ENCODE data around the gene CD99L2. TPM values are rescaled to one million over a fixed set of nuclear protein-coding genes. Genes with fewer than 3 reads are reported as not detected.

CD99L2 gene
- total RNA-seq, 2 experiments from 2014 or later, result 14.1 to 14.6 TPM

GRCh38 chrX:150790021-150790420 lies 108.4 kb downstream of the CD99L2 start:
- H3K27me3 Mint-ChIP-seq, result no peaks in the 10 kb centered on the region
- H3K27ac Mint-ChIP-seq, result no peak overlapping the region
- DNase-seq, result no peak
- H3K4me1 Mint-ChIP-seq, result peaks cover 5% of the 10 kb centered on the region
- POLR2A ChIA-PET, result no interaction called here
- H3K9me3 Mint-ChIP-seq, result no peaks in the 10 kb centered on the region
- H3K4me3 Mint-ChIP-seq, result no peak overlapping the region
- CTCF ChIA-PET, result no interaction called here
- peaks cover 21% of the 10 kb centered on the region for H3K36me3 Mint-ChIP-seq (ENCODE audit: low read depth)

DNA sequence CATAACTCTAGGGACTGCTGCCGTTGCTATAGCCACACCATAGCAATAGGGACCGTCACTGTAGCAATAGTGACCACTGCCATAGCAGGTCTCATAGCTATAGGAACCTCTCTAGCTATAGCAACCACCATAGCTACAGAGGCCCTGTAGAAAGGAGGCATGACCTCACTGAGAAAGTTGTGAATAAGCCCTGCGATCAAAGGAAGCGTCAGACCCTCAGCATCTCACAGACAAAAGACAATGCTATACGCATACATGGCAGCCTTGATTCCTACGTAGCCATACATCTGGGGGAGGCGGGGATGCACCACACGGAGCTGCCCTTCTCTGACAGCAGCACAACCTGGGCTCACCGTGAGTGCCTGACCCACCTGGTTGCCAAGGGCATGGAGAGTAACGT lies 116.8 kb downstream of the CD99L2 start:
- ChIA-PET POLR2A (no interaction called here), CTCF (interaction anchor here (1.0 kb wide), 1 partner anchor 9 kb away, joined by 3 read pairs; no protein-coding TSS in a partner anchor)
- H3K27ac Mint-ChIP-seq, result no peak overlapping the region
- H3K4me1 Mint-ChIP-seq, result no peaks in the 10 kb centered on the region
- H3K36me3 Mint-ChIP-seq (ENCODE audit: low read depth), result peaks cover 1% of the 10 kb centered on the region
- no peaks in the 10 kb centered on the region for H3K27me3 Mint-ChIP-seq
- no peak for DNase-seq
- H3K9me3 Mint-ChIP-seq, result no peaks in the 10 kb centered on the region
- no peak overlapping the region for H3K4me3 Mint-ChIP-seq

DNA sequence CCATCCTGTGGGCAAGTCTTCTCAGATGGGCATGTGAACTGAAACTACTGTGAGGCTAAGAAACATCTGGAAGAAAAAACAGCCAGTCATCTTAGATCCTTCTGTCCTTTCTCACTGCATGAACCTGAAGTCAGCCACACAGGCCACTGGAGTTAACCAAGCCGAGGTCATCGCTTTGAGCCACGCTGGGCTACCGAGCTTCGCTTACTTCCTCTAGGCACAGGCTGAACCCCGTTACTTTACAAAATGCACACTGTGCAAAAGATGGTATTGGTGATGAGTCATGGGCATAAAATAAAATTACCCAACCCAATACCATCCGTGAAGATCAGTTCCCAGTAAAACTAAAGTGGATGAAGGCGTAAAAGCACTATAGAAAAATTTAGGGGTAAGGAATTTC lies 119.1 kb downstream of the CD99L2 start:
- Mint-ChIP-seq H3K9me3 (no peaks in the 10 kb centered on the region), H3K4me1 (no peaks in the 10 kb centered on the region), H3K27ac (no peak overlapping the region), H3K27me3 (no peaks in the 10 kb centered on the region), H3K4me3 (no peak overlapping the region), H3K36me3 (ENCODE audit: low read depth) (no peaks in the 10 kb centered on the region)
- POLR2A ChIA-PET, result no interaction called here
- CTCF ChIA-PET, result no interaction called here
- DNase-seq, result no peak

DNA sequence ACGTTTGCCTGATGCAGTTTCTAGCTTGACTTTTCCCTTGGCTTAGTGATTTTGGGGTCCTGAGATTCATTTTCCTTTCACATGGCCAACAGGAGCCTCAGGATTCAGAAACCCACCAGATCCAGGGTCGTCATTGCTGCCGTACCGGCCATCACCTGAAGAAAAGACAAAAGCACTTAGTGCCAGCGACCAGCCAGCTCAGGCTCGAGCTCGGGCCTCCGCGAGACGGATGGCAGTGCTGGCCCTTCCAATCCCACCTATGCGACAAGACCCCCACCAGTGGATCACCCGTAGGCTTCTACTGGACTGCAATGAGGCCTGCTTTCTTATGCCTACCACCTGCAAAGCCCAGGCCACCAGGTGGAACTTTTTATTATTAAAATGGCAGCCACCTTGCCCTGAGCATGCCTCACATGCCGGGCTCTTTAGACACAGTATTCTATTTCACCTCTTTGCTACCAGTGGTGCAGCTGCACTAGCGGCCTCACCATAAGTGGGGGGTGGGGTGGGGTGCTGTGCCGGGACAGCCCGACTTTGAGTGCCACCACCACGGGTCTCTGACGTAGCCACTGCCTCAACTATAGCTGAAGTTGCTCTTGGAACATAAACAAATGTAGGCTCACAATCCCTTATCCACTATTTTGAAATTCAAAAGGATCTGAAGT lies 121.0 kb downstream of the CD99L2 start:
- no peak for DNase-seq
- H3K36me3 Mint-ChIP-seq (ENCODE audit: low read depth), result no peaks in the 10 kb centered on the region
- no peaks in the 10 kb centered on the region for H3K9me3 Mint-ChIP-seq
- H3K27me3 Mint-ChIP-seq, result no peaks in the 10 kb centered on the region
- H3K4me3 Mint-ChIP-seq, result no peak overlapping the region
- ChIA-PET CTCF (no interaction called here), POLR2A (no interaction called here)
- no peaks in the 10 kb centered on the region for H3K4me1 Mint-ChIP-seq
- no peak overlapping the region for H3K27ac Mint-ChIP-seq

- H3K4me1 Mint-ChIP-seq, result no peaks in the 10 kb centered on the region
- H3K9me3 Mint-ChIP-seq, result no peaks in the 10 kb centered on the region
- H3K4me3 Mint-ChIP-seq, result no peak overlapping the region
- ChIA-PET CTCF (interaction anchor here (0.5 to 1.0 kb wide), 2 partner anchors 190 to 304 kb away, joined by 3 to 4 read pairs; no protein-coding TSS in a partner anchor), POLR2A (no interaction called here)
- DNase-seq, result no peak
- H3K36me3 Mint-ChIP-seq (ENCODE audit: low read depth), result no peaks in the 10 kb centered on the region
- no peaks in the 10 kb centered on the region for H3K27me3 Mint-ChIP-seq
- H3K27ac Mint-ChIP-seq, result no peak overlapping the region
These were observed 122.7 kb downstream of the CD99L2 start for GRCh38 chrX:150775569-150776350.

GRCh38 chrX:150774798-150775568 lies 123.5 kb downstream of the CD99L2 start:
- ChIA-PET POLR2A (no interaction called here), CTCF (no interaction called here)
- H3K4me1 Mint-ChIP-seq, result no peaks in the 10 kb centered on the region
- DNase-seq, result no peak
- H3K9me3 Mint-ChIP-seq, result no peaks in the 10 kb centered on the region
- H3K4me3 Mint-ChIP-seq, result no peak overlapping the region
- H3K27ac Mint-ChIP-seq, result no peak overlapping the region
- H3K36me3 Mint-ChIP-seq (ENCODE audit: low read depth), result no peaks in the 10 kb centered on the region
- H3K27me3 Mint-ChIP-seq, result no peaks in the 10 kb centered on the region

- H3K9me3 Mint-ChIP-seq, result no peaks in the 10 kb centered on the region
- H3K4me1 Mint-ChIP-seq, result no peaks in the 10 kb centered on the region
- no peak overlapping the region for H3K4me3 Mint-ChIP-seq
- no peaks in the 10 kb centered on the region for H3K36me3 Mint-ChIP-seq (ENCODE audit: low read depth)
- H3K27me3 Mint-ChIP-seq, result no peaks in the 10 kb centered on the region
- H3K27ac Mint-ChIP-seq, result no peak overlapping the region
- CTCF ChIA-PET, result no interaction called here
- POLR2A ChIA-PET, result no interaction called here
- no peak for DNase-seq
These were observed 124.8 kb downstream of the CD99L2 start for GRCh38 chrX:150773634-150774033.

DNA sequence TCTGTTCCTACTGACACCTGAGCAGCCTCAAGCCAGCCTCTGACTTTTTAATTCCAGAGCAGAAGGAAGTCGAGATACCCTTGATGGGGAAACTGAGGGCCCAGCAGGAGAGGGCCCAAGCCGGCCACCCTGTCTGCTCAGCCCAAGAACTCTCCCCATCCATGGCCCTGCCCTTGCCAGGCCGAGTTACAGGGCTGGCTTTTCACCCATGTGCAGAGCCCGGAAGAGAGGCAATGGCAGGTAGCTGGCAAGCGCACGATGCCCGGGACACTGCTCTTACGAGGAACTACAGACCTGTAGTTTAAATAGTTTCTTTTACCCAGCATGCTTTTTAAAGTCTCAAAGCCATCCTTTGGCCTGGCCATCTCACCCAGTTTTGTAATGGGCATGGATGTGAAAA lies 125.4 kb downstream of the CD99L2 start:
- CTCF ChIA-PET, result interaction anchor here (1.1 to 2.0 kb wide), 3 partner anchors 9 to 309 kb away, joined by 3 to 20 read pairs (median 4); no protein-coding TSS in a partner anchor
- no peak overlapping the region for H3K4me3 Mint-ChIP-seq
- H3K9me3 Mint-ChIP-seq, result no peaks in the 10 kb centered on the region

GRCh38 chrX:150772150-150772970 lies 126.1 kb downstream of the CD99L2 start:
- H3K36me3 Mint-ChIP-seq (ENCODE audit: low read depth), result no peaks in the 10 kb centered on the region
- CTCF ChIA-PET, result interaction anchor here (0.6 to 2.0 kb wide), 14 partner anchors 9 to 716 kb away, joined by 3 to 20 read pairs (median 3); no protein-coding TSS in a partner anchor
- POLR2A ChIA-PET, result no interaction called here
- no peak overlapping the region for H3K27ac Mint-ChIP-seq
- H3K4me3 Mint-ChIP-seq, result no peak overlapping the region
- no peaks in the 10 kb centered on the region for H3K4me1 Mint-ChIP-seq
- H3K9me3 Mint-ChIP-seq, result no peaks in the 10 kb centered on the region
- H3K27me3 Mint-ChIP-seq, result no peaks in the 10 kb centered on the region
- peak; percentile 78 for DNase-seq

More for the DNA sequence above, 125.4 kb downstream of the CD99L2 start:
- POLR2A ChIA-PET, result no interaction called here
- no peak for DNase-seq
- Mint-ChIP-seq H3K36me3 (ENCODE audit: low read depth) (no peaks in the 10 kb centered on the region), H3K27me3 (no peaks in the 10 kb centered on the region), H3K27ac (no peak overlapping the region), H3K4me1 (no peaks in the 10 kb centered on the region)

DNA sequence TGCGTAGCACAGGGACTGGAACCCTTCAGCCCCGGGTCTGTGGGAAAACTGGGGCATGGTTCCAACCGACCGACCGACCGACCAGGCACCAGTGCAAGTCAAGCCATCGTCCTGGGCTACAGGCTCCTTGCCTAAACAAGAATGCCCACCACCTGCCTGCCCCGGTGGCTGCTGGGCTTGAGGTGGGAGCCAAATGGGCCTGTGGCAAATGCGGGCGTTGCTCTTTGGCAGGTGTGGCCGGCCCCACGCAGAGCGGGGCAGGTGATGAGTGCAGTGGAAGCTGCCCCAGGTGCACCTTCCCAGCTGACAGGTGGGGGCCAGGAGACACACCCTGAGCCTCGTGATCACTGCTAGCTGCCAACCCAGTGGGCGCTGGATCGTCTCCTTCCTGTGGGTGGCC lies 127.4 kb downstream of the CD99L2 start:
- CTCF ChIA-PET, result interaction anchor here (0.7 to 2.0 kb wide), 3 partner anchors 21 to 311 kb away, joined by 3 to 20 read pairs (median 3); no protein-coding TSS in a partner anchor
- H3K4me3 Mint-ChIP-seq, result no peak overlapping the region
- H3K4me1 Mint-ChIP-seq, result no peaks in the 10 kb centered on the region
- DNase-seq, result no peak
- no peaks in the 10 kb centered on the region for H3K9me3 Mint-ChIP-seq
- no peaks in the 10 kb centered on the region for H3K27me3 Mint-ChIP-seq
- no peak overlapping the region for H3K27ac Mint-ChIP-seq
- POLR2A ChIA-PET, result no interaction called here
- H3K36me3 Mint-ChIP-seq (ENCODE audit: low read depth), result no peaks in the 10 kb centered on the region

GRCh38 chrX:150770623-150771022 lies 127.8 kb downstream of the CD99L2 start:
- ChIA-PET CTCF (no interaction called here), POLR2A (no interaction called here)
- H3K27ac Mint-ChIP-seq, result no peak overlapping the region
- H3K9me3 Mint-ChIP-seq, result no peaks in the 10 kb centered on the region
- DNase-seq, result no peak
- H3K4me3 Mint-ChIP-seq, result no peak overlapping the region
- no peaks in the 10 kb centered on the region for H3K36me3 Mint-ChIP-seq (ENCODE audit: low read depth)
- no peaks in the 10 kb centered on the region for H3K27me3 Mint-ChIP-seq
- no peaks in the 10 kb centered on the region for H3K4me1 Mint-ChIP-seq

GRCh38 chrX:150769408-150769807 lies 129.1 kb downstream of the CD99L2 start:
- DNase-seq, result no peak
- ChIA-PET CTCF (no interaction called here), POLR2A (no interaction called here)
- no peaks in the 10 kb centered on the region for H3K9me3 Mint-ChIP-seq
- H3K27me3 Mint-ChIP-seq, result no peaks in the 10 kb centered on the region
- no peaks in the 10 kb centered on the region for H3K36me3 Mint-ChIP-seq (ENCODE audit: low read depth)
- no peak overlapping the region for H3K27ac Mint-ChIP-seq
- no peaks in the 10 kb centered on the region for H3K4me1 Mint-ChIP-seq
- no peak overlapping the region for H3K4me3 Mint-ChIP-seq

Data from activated CD4-positive, alpha-beta T cell treated with anti-CD3 and anti-CD28 coated beads, Interleukin-2, amount 10 ng/mL, durations not matched to agents 7 days and 5 days (primary cell).